HepG2 (cell line): ENCODE measurements around the gene STOM. TPM values are rescaled to one million over a fixed set of nuclear protein-coding genes. Genes with fewer than 3 reads are reported as not detected.

Source experiments
- ATAC-seq: fragments of 200-7000 bp; cut with Tn5 transposase; 3 replicates; pipeline ENCODE4 v1.9.1; 2020; ENCODE audit warnings: mild to moderate bottlenecking, moderate library complexity
- BruUV-seq: library from RNA; stranded (reverse); fragments of 400-500 nt; replicated peaks from 2 replicates; lab custom pipeline; 2021; lab: Mats Ljungman, UMichigan
- CTCF ChIA-PET: fragments of 300-600 bp; formaldehyde crosslinking; extraction: SDS; loops from one replicate; lab custom pipeline; 2021; ENCODE audit warnings: low total read pairs, inconsistent platforms, low intra/inter-chr PET ratio; lab: Yijun Ruan, JAX
- POLR2A ChIA-PET: fragments of 350-600 bp; sonication (Branson Sonifier 250); formaldehyde crosslinking; loops from one replicate; lab custom pipeline; 2020; ENCODE audit warnings: antibody characterized with exemption, inconsistent platforms; lab: Yijun Ruan, JAX
- DNase-seq: peaks from one replicate; pipeline ENCODE4 v3.0.0-alpha.2; 2015; ENCODE audit warnings: low spot score
- FAIRE-seq: peaks from 3 replicates; lab custom pipeline; 2011; peaks lifted over from hg19 to GRCh38; lab: Jason Lieb, UNC
- H2AFZ ChIP-seq: one replicate; pipeline ENCODE4 v1.6.1; 2011; ENCODE audit warnings: low read length, inconsistent platforms
- H3K27ac ChIP-seq: fragments of 300-600 bp; 3 replicates; pipeline ENCODE4 v1.8.0; 2011; ENCODE audit warnings: mixed run types, mild to moderate bottlenecking, mixed read lengths, low read length, inconsistent platforms; ENCODE audit not compliant: insufficient read depth; ENCODE audit errors: extremely low read length
- H3K27me3 ChIP-seq, 2 experiments: fragments of 200-600 bp in 1 of 2; 2 replicates in 1 of 2; 3 replicates in 1 of 2; pipeline versions ENCODE4 v1.6.0 to v1.8.0; 2011; ENCODE audit warnings: low read length in 2 of 2, mild to moderate bottlenecking in 2 of 2, moderate library complexity in 2 of 2, inconsistent platforms in 1 of 2; ENCODE audit not compliant: insufficient read depth in 2 of 2, control insufficient read depth in 1 of 2
- H3K36me3 ChIP-seq, 2 experiments: fragments of 200-600 bp in 1 of 2; replicated peaks in 1 of 2; 2 replicates in 1 of 2; 3 replicates in 1 of 2; pipeline versions ENCODE4 v1.5.1 to v1.8.0; 2011; ENCODE audit warnings: low read length in 2 of 2, inconsistent platforms in 1 of 2; ENCODE audit not compliant: insufficient read depth in 2 of 2, control insufficient read depth in 1 of 2
- H3K4me1 ChIP-seq: 2 replicates; pipeline ENCODE4 v1.5.1; 2012; ENCODE audit warnings: low read length, inconsistent platforms; ENCODE audit not compliant: insufficient read depth
- H3K4me2 ChIP-seq: 2 replicates; pipeline ENCODE4 v1.6.0; 2011; ENCODE audit warnings: low read depth, low read length, inconsistent platforms
- H3K4me3 ChIP-seq, 3 experiments: fragments of 200-600 bp in 1 of 3; sonication (generic), shearing (Covaris generic) in 1 of 3; replicated peaks in 1 of 3; 2 replicates each; pipeline ENCODE4 v1.5.1; 2011 to 2016; ENCODE audit warnings: low read length in 3 of 3, inconsistent platforms in 2 of 3, low read depth in 2 of 3, mild to moderate bottlenecking in 2 of 3, control low read depth in 1 of 3, mixed read lengths in 1 of 3; ENCODE audit not compliant: insufficient read depth in 1 of 3
- H3K79me2 ChIP-seq: one replicate; pipeline ENCODE4 v1.6.1; 2011; ENCODE audit warnings: low read length, inconsistent platforms; ENCODE audit not compliant: insufficient read depth
- H3K9ac ChIP-seq: 2 replicates; pipeline ENCODE4 v1.6.0; 2011; ENCODE audit warnings: mild to moderate bottlenecking, low read depth, low read length, inconsistent platforms; ENCODE audit not compliant: insufficient read depth
- H3K9me3 ChIP-seq: 2 replicates; pipeline ENCODE4 v1.5.1; 2012; ENCODE audit warnings: mild to moderate bottlenecking, low read length
- H4K20me1 ChIP-seq: 2 replicates; pipeline ENCODE4 v1.6.0; 2011; ENCODE audit warnings: inconsistent platforms, mild to moderate bottlenecking, low read length, moderate library complexity; ENCODE audit not compliant: insufficient read depth
- IRX3 ChIP-seq: sonication (generic); formaldehyde crosslinking; IDR thresholded peaks from 2 replicates; pipeline ENCODE4 v1.8.1; 2023; ENCODE audit warnings: mild to moderate bottlenecking, low read depth, missing genetic modification reagents, borderline replicate concordance
- RAD21 ChIP-seq: fragments of 450-650 bp; formaldehyde crosslinking; IDR thresholded peaks from 2 replicates; pipeline ENCODE4 v1.5.0; 2020; ENCODE audit warnings: mild to moderate bottlenecking
- SMC3 ChIP-seq: IDR thresholded peaks from 2 replicates; pipeline ENCODE4 v1.6.1; 2011; ENCODE audit warnings: low read length, improper control_type of control experiment
- STAG1 ChIP-seq: sonication (generic); formaldehyde crosslinking; IDR thresholded peaks from 2 replicates; pipeline ENCODE4 v1.4.0; 2020; ENCODE audit warnings: missing genetic modification reagents
- ZBTB2 ChIP-seq: sonication (generic); formaldehyde crosslinking; IDR thresholded peaks from 2 replicates; pipeline ENCODE4 v1.8.0; 2022; ENCODE audit warnings: low read depth, missing genetic modification reagents
- WGBS: methylation state at CpG from one replicate; pipeline ENCODE4 v1.1.6; 2017; ENCODE audit warnings: low lambda C conversion rate; 5-methylcytosine and 5-hydroxymethylcytosine counted together
- in situ Hi-C: cut with HindIII; loops from 2 replicates; pipeline ENCODE4 v1.10.0; 2017; ENCODE audit warnings: low pct_unique_long_range_greater_than_20kb; ENCODE audit not compliant: extremely low pct_ligation_motif_present
- intact Hi-C: fragments of 100-400 bp; cut with micrococcal nuclease; formaldehyde crosslinking; loops from one replicate; pipeline ENCODE4 v1.10.0; 2022; ENCODE audit not compliant: unreplicated experiment
- polyA plus RNA-seq, 8 experiments: library from polyadenylated mRNA; depleted of rRNA in 3 of 8; stranded (reverse) in 7 of 8; unstranded in 1 of 8; fragments of >200 nt; fragmentation: Illumina TruSeq in 4 of 8; extraction: Trizol in 4 of 8; gene quantifications; 2 replicates each; pipeline versions ENCODE4 v1.2.1 to v1.2.3, GENCODE V29; 2011 to 2016; ENCODE audit warnings: low read depth in 4 of 8, missing spikeins in 1 of 8, mixed read lengths in 1 of 8; ENCODE audit not compliant: insufficient read depth in 1 of 8
- total RNA-seq, 5 experiments: library from RNA; depleted of rRNA; stranded (reverse); fragments of >200 nt; fragmentation: Illumina TruSeq; extraction: Trizol; gene quantifications; 2 replicates each; pipeline ENCODE4 v1.2.3, GENCODE V29; 2016; ENCODE audit warnings: low read depth in 1 of 5

Gene STOM
- total and polyA plus RNA-seq, 2 of the 13 experiments (the other 11 are each of a cell fraction or from before 2014, with no cell fraction given), result 43.6 to 165 TPM

- Histone ChIP-seq H3K27me3 (no peaks in the 10 kb centered on the region), H3K27ac (no peak overlapping the region), H3K9ac (no peak overlapping the region), H3K36me3 (no peaks in the 10 kb centered on the region), H4K20me1 (no peaks in the 10 kb centered on the region), H2AFZ (no peak overlapping the region), H3K4me3 (no peak overlapping the region), H3K9me3 (peaks cover 8% of the 10 kb centered on the region), H3K4me1 (peaks cover 42% of the 10 kb centered on the region), H3K79me2 (no peaks in the 10 kb centered on the region), H3K4me2 (no peak overlapping the region)
- FAIRE-seq (no peak), ATAC-seq (no peak), DNase-seq (no peak)
- intact Hi-C loops, result loop anchor here (1.0 kb wide), 1 partner anchor 56 kb away; no protein-coding TSS in a partner anchor
- in situ Hi-C loops, result no loop called here
- no TSS peak for BruUV-seq
- CTCF ChIA-PET, result interaction anchor here (1.0 to 2.2 kb wide), 2 partner anchors 56 to 163 kb away, joined by 5 to 35 read pairs; no protein-coding TSS in a partner anchor
- peak; percentile 26; the same call in 1 of the 2 replicates for TF ChIP-seq RAD21
- TF ChIP-seq ZBTB2 (CRISPR knock-in tag), result no peak
- no peak for TF ChIP-seq IRX3 (CRISPR knock-in tag)
- peak; percentile 35 for TF ChIP-seq SMC3
- peak; percentile 51 for TF ChIP-seq STAG1
- POLR2A ChIA-PET, result no interaction called here
- WGBS, result 68% methylated on average over 4 of the region's 4 CpGs
Measured at GRCh38 chr9:121376214-121376830, 6.3 kb upstream of the STOM start.
